Body of pancreas (tissue), 4 donors: ENCODE data around the gene ISM1.

Experiments used
- POLR2A ChIP-seq, 3 donors: fragments of 450-650 bp; IDR thresholded peaks; one replicate each; pipeline ENCODE4 v1.6.1; 2016; ENCODE audit warnings: antibody characterized with exemption in 3 of 3, mild to moderate bottlenecking in 2 of 3
- TF ChIP-seq, protein P1 (sequence below), 7 experiments: fragments of 450-650 bp in 4 of 7; fragments of 200-600 bp in 3 of 7; sonication (generic) in 3 of 7; IDR thresholded peaks; one replicate each; pipeline ENCODE4 v1.5.1; 2016 to 2019; ENCODE audit warnings: antibody characterized with exemption in 7 of 7

DNA sequence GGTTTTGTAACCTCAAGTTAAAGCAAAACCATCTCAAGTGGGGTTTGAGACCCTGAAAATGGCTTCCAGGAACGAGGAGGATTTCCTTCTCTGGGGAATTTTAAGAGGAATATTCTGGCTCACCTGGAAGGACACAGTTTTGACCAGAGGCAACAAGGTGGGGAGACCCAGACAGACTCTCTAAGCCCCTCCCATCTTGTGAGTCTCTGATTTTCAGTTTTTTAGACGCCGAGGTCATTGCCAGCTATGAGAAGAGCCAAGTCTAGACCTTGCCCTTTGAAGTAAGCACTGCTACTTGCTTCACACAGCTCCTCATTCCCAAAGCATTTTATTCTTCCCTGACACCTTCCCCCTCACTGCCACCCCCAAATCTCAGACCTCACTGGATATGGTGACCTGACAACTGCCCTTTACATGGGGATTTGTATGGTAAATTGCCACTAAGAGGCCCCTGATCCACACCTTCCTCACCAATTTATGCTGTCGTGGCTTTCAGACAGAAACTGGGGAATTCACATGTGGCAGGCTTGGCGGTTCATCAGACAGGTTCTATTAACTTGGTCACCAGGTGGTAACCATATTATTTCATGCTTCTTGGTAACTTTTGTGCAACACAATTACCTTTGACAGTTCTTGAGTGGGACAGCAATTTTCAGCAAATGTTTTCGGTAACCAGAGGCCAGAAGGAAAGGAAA is 116.2 kb downstream of the ISM1 start:
- TF ChIP-seq, protein P1, sequence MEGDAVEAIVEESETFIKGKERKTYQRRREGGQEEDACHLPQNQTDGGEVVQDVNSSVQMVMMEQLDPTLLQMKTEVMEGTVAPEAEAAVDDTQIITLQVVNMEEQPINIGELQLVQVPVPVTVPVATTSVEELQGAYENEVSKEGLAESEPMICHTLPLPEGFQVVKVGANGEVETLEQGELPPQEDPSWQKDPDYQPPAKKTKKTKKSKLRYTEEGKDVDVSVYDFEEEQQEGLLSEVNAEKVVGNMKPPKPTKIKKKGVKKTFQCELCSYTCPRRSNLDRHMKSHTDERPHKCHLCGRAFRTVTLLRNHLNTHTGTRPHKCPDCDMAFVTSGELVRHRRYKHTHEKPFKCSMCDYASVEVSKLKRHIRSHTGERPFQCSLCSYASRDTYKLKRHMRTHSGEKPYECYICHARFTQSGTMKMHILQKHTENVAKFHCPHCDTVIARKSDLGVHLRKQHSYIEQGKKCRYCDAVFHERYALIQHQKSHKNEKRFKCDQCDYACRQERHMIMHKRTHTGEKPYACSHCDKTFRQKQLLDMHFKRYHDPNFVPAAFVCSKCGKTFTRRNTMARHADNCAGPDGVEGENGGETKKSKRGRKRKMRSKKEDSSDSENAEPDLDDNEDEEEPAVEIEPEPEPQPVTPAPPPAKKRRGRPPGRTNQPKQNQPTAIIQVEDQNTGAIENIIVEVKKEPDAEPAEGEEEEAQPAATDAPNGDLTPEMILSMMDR (IDR thresholded peaks at IDR 0.05), result no peak
- TF ChIP-seq POLR2A (IDR thresholded peaks at IDR 0.05), result no peak
